ENCODE data around the gene EFTUD2. TPM values are rescaled to one million over a fixed set of nuclear protein-coding genes. Genes with fewer than 3 reads are reported as not detected.

EFTUD2 gene
- total and polyA plus RNA-seq, 2 of the 8 experiments (the other 6 are each of a cell fraction or from before 2014, with no cell fraction given): 118 to 195 TPM

GRCh38 chr17:44919885-44920564 lies 20.8 kb upstream of the EFTUD2 start:
- DNase-seq (ENCODE audit: low read depth in 1 of 2, low spot score in 2 of 2) (peak; percentile 56 to 80), FAIRE-seq (peak; percentile 78)
- Histone ChIP-seq H2BK5ac (ENCODE audit: low read depth, low read length) (no peak overlapping the region; the same call in 1 of the 2 replicates), H3K27ac (ENCODE audit: low read depth, low read length) (no peak overlapping the region), H2AFZ (ENCODE audit: low read length) (no peak overlapping the region), H3K4ac (replicated peaks; ENCODE audit: insufficient read length, low read depth, low read length) (no peak overlapping the region), H3K4me1 (replicated peaks in 1 of 4; ENCODE audit: control insufficient read depth in 3 of 4, insufficient read depth in 4 of 4, low read length in 3 of 4) (peaks cover 6 to 15% (median 9%) of the 10 kb centered on the region in 4 experiments), H4K91ac (replicated peaks; ENCODE audit: insufficient read length, low read length) (no peak overlapping the region), H2BK120ac (replicated peaks; ENCODE audit: low read depth, low read length) (no peak overlapping the region), H2BK12ac (ENCODE audit: low read depth, low read length) (peak overlapping the region; percentile 55; the same call in 1 of the 2 replicates), H3K23me2 (ENCODE audit: low read depth, low read length) (no peaks in the 10 kb centered on the region; the same call in 1 of the 2 replicates), H3K9ac (replicated peaks in 1 of 4; ENCODE audit: extremely low read depth in 1 of 4, low read depth in 3 of 4, low read length in 3 of 4) (no peak overlapping the region), H2BK15ac (ENCODE audit: low read length) (peak overlapping the region; percentile 99), H3K4me3 (ENCODE audit: extremely low read depth in 1 of 4, insufficient read depth in 2 of 4, low read depth in 3 of 4, low read length in 4 of 4) (0 out of 8 replicates have a peak overlapping the region, but pooled peaks of 1 of the 4 experiments have one; percentile 10), H3K4me2 (ENCODE audit: insufficient read depth in 1 of 2, low read depth in 2 of 2, low read length in 2 of 2) (no peak overlapping the region), H4K8ac (ENCODE audit: extremely low read depth, insufficient read depth, low read length) (no peak overlapping the region; the same call in 1 of the 2 replicates), H3K27me3 (replicated peaks in 1 of 4; ENCODE audit: control insufficient read depth in 3 of 4, extremely low read depth in 1 of 4, insufficient read depth in 3 of 4, low read length in 3 of 4) (no peaks in the 10 kb centered on the region), H3K18ac (ENCODE audit: extremely low read depth, low read length) (0 out of 2 replicates have a peak overlapping the region, but pooled peaks have one; percentile 3), H3K9me3 (ENCODE audit: insufficient read depth in 2 of 2, low read depth in 1 of 2, low read length in 1 of 2) (no peaks in the 10 kb centered on the region), H3K36me3 (ENCODE audit: control insufficient read depth in 2 of 4, insufficient read depth in 4 of 4, low read length in 3 of 4) (no peaks in the 10 kb centered on the region), H2AK5ac (ENCODE audit: low read depth, low read length) (no peak overlapping the region), H3K56ac (replicated peaks; ENCODE audit: insufficient read length, low read depth, low read length) (no peak overlapping the region), H3K79me1 (ENCODE audit: low read depth, low read length) (no peaks in the 10 kb centered on the region), H3K79me2 (ENCODE audit: control insufficient read depth in 1 of 2, insufficient read depth in 2 of 2, low read length in 2 of 2) (no peaks in the 10 kb centered on the region), H2BK20ac (ENCODE audit: low read length) (peak overlapping the region; percentile 93; the same call in 1 of the 2 replicates), H3K23ac (ENCODE audit: insufficient read length) (no peak overlapping the region), H4K5ac (ENCODE audit: insufficient read length, low read depth, low read length) (no peak overlapping the region), H4K20me1 (replicated peaks in 1 of 2; ENCODE audit: control insufficient read depth in 1 of 2, insufficient read depth in 2 of 2, low read length in 2 of 2) (no peaks in the 10 kb centered on the region), H3K14ac (ENCODE audit: insufficient read length) (no peak overlapping the region)
- 30% methylated on average over 9 of the region's 9 CpGs; no CpG with 5 or more reads in 1 of the 2 experiments for WGBS, 2 experiments (ENCODE audit: extremely low coverage in 1 of 2, insufficient coverage in 1 of 2, insufficient read length in 1 of 2, insufficient replicate concordance in 2 of 2, low coverage in 1 of 2, low lambda C conversion rate in 2 of 2, missing lambda C conversion rate in 1 of 2)
- ChIA-PET POLR2A (ENCODE audit: partially characterized antibody) (interaction anchor here (0.8 to 5.3 kb wide), 10 partner anchors 10 to 228 kb away, joined by 3 to 25 read pairs (median 6); partner anchors contain the start of genes ACBD4 and HEXIM1), CTCF (ENCODE audit: partially characterized antibody) (interaction anchor here (0.6 to 13.0 kb wide), 41 partner anchors 9 to 278 kb away, joined by 3 to 243 read pairs (median 5); partner anchors contain the start of genes C1QL1 and KIF18B)
- no peak for TF ChIP-seq MAFK (IDR thresholded peaks at IDR 0.05; ENCODE audit: low read depth, low read length)
- TF ChIP-seq TBP (IDR thresholded peaks at IDR 0.05; ENCODE audit: low read depth, low read length): no peak
- TF ChIP-seq CTCF (IDR thresholded peaks at IDR 0.05; ENCODE audit: control extremely low read depth in 1 of 3, insufficient read depth in 1 of 3, low read depth in 1 of 3, low read length in 3 of 3): peak; percentile 93 to 96 (median 96)
- TF ChIP-seq KDM5A (IDR thresholded peaks at IDR 0.05; ENCODE audit: low read length): no peak
- TF ChIP-seq BACH1 (IDR thresholded peaks at IDR 0.05; ENCODE audit: low read length): no peak
- TF ChIP-seq YY1 (IDR thresholded peaks at IDR 0.05; ENCODE audit: low read depth, low read length): no peak
- no peak for TF ChIP-seq SP2 (IDR thresholded peaks at IDR 0.05; ENCODE audit: low read length)
- no peak for TF ChIP-seq HDAC2 (IDR thresholded peaks at IDR 0.05; ENCODE audit: borderline replicate concordance in 1 of 2, low read depth in 2 of 2, low read length in 2 of 2)
- no peak for TF ChIP-seq EGR1 (IDR thresholded peaks at IDR 0.05; ENCODE audit: borderline replicate concordance, low read depth, low read length)
